ENCODE data around the gene NOXA1. TPM values are rescaled to one million over a fixed set of nuclear protein-coding genes. Genes with fewer than 3 reads are reported as not detected.

NOXA1 gene
- polyA plus RNA-seq, 1 experiment = 0.32 TPM

DNA sequence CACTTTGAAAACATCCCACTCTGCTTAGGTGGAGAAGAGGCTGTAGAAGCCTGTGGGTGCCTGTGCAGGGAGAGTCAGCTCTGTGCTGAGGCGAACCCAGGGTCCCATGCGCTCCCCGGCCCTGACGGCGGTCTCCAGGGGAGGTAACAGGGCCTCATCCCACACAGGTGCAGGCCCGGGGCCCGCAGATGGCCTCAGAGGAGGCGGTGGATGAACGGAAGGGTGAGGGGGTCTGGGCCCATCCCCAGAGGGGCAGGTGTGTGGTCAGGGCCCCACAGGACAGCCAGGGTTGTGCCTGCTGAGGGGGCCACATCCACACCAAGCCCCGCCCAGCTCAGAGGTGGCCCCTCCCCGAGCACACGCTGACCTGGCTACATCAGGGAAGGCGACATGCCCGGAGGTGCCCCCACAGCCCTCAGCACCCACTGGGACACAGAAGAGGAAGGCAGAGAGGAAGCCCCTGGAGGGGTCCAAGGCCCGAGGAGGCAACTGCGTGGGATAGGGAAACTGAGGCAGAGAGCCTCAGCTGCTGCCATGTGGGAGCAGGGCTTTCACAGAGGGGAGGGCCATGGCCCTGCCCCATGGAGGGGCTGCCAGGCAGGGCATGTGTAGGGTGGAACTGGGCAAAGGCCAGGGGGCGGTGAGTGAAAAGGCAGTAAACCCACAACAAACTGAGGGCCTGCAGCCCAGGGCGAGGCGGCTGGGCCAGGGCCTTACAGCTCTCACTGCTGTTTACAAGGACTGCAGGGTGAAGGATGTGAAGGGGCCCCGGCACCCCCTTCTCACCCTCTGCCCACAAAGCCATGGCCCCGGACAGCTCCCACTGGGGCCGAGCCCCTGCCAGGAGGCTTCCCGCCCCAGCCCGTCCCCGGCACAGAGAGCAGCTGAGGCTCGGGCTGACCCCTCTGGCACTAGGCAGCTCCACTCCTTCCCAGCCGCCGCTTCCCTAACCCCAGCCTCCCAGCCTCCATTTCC lies 29.7 kb upstream of the NOXA1 start:
- H3K27me3 ChIP-seq (ENCODE audit: control insufficient read depth, insufficient read depth, low read length) = no peaks in the 10 kb centered on the region
- TF ChIP-seq, protein P1, sequence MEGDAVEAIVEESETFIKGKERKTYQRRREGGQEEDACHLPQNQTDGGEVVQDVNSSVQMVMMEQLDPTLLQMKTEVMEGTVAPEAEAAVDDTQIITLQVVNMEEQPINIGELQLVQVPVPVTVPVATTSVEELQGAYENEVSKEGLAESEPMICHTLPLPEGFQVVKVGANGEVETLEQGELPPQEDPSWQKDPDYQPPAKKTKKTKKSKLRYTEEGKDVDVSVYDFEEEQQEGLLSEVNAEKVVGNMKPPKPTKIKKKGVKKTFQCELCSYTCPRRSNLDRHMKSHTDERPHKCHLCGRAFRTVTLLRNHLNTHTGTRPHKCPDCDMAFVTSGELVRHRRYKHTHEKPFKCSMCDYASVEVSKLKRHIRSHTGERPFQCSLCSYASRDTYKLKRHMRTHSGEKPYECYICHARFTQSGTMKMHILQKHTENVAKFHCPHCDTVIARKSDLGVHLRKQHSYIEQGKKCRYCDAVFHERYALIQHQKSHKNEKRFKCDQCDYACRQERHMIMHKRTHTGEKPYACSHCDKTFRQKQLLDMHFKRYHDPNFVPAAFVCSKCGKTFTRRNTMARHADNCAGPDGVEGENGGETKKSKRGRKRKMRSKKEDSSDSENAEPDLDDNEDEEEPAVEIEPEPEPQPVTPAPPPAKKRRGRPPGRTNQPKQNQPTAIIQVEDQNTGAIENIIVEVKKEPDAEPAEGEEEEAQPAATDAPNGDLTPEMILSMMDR (IDR thresholded peaks at IDR 0.05; ENCODE audit: insufficient read depth, low read depth, low read length) = no peak
- no peak overlapping the region for H3K4me3 ChIP-seq (ENCODE audit: low read depth, low read length)
- H3K36me3 ChIP-seq (ENCODE audit: control insufficient read depth, insufficient read depth, low read length) = peaks cover 1% of the 10 kb centered on the region
- no peak for DNase-seq (ENCODE audit: low read depth)
- CTCF ChIA-PET = interaction anchor here (0.8 kb wide), 1 partner anchor 11 kb away, joined by 3 read pairs; no protein-coding TSS in a partner anchor
- POLR2A ChIA-PET = no interaction called here

DNA sequence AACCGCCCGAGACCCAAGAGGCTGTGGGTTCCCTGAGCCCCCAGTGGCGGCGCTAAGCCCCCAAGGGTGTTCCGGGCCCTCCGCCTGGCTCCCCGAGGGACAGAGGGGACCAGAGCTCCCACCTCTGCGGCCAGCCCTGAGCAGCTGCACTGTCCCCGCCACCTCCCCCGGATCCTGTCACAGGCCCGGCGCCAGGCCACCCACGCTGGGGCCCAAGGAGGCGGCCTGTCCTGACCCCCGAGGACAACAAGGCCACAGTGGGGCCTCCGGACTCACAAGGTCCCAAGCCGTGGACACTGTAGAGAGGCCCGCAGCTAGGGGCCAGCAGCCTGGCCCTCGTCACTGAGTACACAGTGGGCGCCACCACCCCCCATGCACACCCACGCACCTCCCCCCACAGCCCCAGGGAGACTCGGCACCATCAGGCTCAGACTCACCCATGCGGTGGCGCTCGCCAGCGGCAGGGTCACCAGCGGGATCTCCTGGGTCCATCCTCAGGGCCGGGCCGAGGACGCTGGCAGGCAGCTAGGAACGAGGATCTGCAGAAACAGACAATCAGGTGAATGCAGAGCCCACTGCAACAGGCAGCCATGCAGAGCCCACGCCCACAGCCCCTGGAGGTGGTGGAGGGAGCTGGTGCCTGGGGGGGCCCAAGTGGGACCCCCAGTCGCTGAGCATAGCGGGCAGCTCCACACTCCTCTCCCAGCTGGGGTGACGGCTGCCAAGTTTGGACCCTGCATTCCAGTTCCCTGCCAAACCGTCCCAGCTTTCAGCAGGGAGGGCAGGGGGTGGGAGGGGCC lies 28.1 kb upstream of the NOXA1 start:
- DNase-seq (ENCODE audit: low read depth) = no peak
- Histone ChIP-seq H3K4me3 (ENCODE audit: low read depth, low read length) (no peak overlapping the region), H3K36me3 (ENCODE audit: control insufficient read depth, insufficient read depth, low read length) (peaks cover 1% of the 10 kb centered on the region), H3K27me3 (ENCODE audit: control insufficient read depth, insufficient read depth, low read length) (no peaks in the 10 kb centered on the region)
- ChIA-PET POLR2A (no interaction called here), CTCF (interaction anchor here (0.9 to 1.4 kb wide), 2 partner anchors 13 to 98 kb away, joined by 3 to 4 read pairs; no protein-coding TSS in a partner anchor)
- TF ChIP-seq, protein P1 (IDR thresholded peaks at IDR 0.05; ENCODE audit: insufficient read depth, low read depth, low read length) = no peak

DNA sequence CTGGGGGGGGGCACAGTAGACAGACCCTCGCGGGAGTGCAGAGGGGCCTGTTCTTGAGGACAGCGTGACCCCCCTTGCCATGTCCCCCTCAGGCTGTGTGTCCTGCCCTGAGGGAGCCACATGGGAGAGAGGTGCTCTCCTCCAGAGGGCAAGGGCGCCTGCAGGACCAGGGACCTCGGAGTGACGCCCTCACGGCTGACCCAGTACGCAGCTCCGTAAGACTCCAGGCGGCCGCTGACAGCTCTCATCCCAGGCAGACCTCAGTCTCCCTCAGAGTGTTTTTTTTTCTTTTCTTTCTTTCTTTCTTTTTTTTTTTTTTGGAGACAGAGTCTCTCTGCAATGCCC lies 27.6 kb upstream of the NOXA1 start:
- H3K36me3 ChIP-seq (ENCODE audit: control insufficient read depth, insufficient read depth, low read length) = peaks cover 1% of the 10 kb centered on the region
- CTCF ChIA-PET = interaction anchor here (0.9 to 1.4 kb wide), 3 partner anchors 12 to 99 kb away, joined by 3 to 4 read pairs (median 3); no protein-coding TSS in a partner anchor
- no peak for DNase-seq (ENCODE audit: low read depth)
- no peak overlapping the region for H3K4me3 ChIP-seq (ENCODE audit: low read depth, low read length)
- POLR2A ChIA-PET = no interaction called here
- TF ChIP-seq, protein P1 (IDR thresholded peaks at IDR 0.05; ENCODE audit: insufficient read depth, low read depth, low read length) = no peak
- H3K27me3 ChIP-seq (ENCODE audit: control insufficient read depth, insufficient read depth, low read length) = no peaks in the 10 kb centered on the region

DNA sequence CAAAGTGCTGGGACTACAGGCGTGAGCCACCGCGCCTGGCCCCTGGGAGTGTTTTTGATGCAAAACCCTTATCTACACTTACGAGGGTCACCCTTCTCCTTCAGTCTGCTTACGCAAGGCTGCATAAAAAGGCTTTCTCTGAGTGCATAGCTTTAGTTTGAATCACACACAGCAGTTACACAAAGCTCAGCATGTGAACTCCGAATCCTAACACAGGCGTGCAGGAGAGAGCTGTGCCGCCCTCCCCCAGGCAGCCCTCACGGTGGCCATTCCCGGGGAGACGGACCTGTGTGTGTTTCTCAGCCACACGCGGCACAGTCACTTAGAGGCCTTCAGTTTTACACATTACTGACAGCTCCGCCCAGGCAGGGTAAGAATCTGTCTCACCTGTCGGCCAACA lies 27.0 kb upstream of the NOXA1 start:
- POLR2A ChIA-PET = no interaction called here
- CTCF ChIA-PET = interaction anchor here (0.6 to 1.4 kb wide), 4 partner anchors 12 to 111 kb away, joined by 3 to 5 read pairs (median 4); no protein-coding TSS in a partner anchor
- no peak overlapping the region for H3K4me3 ChIP-seq (ENCODE audit: low read depth, low read length)
- peak; percentile 17 for DNase-seq (ENCODE audit: low read depth)
- no peaks in the 10 kb centered on the region for H3K27me3 ChIP-seq (ENCODE audit: control insufficient read depth, insufficient read depth, low read length)
- TF ChIP-seq, protein P1 (IDR thresholded peaks at IDR 0.05; ENCODE audit: insufficient read depth, low read depth, low read length) = no peak
- H3K36me3 ChIP-seq (ENCODE audit: control insufficient read depth, insufficient read depth, low read length) = peaks cover 1% of the 10 kb centered on the region

Measured in BJ (cell line).